ENCODE measurements around the gene AKT1.

Gene AKT1

DNA sequence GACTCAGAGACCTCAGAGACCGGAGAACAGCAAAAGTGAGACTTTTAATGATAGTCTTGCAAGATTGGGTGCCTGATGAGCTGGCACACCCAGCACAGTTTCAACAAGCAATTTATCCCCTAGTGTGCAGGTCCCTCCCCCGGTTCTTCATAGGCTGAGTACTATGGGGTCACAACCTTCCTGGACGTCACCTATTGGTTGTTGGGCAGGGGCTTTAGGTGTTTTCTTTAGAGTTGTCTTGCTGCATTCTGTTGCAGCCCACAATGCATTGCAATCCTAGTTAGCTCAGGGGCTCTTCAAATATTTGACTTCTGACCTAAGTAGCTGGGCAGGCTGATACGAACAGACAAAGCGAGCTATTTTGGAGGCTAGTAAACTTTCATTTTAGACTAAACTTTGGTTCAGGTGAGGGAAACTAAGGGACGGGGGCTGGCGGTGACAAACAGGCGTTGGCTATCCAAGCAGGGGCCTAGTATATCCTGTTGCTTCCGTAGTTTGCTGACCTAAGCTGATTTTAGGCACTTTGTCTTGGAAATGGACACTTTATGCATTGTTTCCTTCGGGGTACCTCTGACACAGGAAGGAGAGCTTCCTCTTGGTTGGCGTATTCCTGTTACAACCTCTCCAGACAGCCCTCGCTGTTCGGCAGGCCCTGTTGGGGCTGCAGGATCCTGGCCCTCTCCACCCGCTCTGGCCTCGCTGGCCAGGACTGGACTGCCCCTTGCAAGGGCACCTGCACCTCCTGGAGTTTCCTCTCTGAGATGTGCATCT lies 28.5 kb downstream of the AKT1 start:
- Histone ChIP-seq H3F3A (ENCODE audit: insufficient read depth, low read length) (no peaks in the 10 kb centered on the region), H2AFZ (ENCODE audit: low read length) (no peak overlapping the region), H3K27me3 (replicated peaks; ENCODE audit: insufficient read depth, low read length) (no peaks in the 10 kb centered on the region), H4K20me1 (ENCODE audit: insufficient read depth, low read length) (no peaks in the 10 kb centered on the region), H3K79me2 (ENCODE audit: low read length) (no peaks in the 10 kb centered on the region), H3K4me3 (ENCODE audit: low read length) (no peak overlapping the region), H3K4me1 (ENCODE audit: low read length) (no peaks in the 10 kb centered on the region), H3K36me3 (replicated peaks; ENCODE audit: insufficient read depth, low read length) (no peaks in the 10 kb centered on the region), H3K27ac (ENCODE audit: low read length) (no peak overlapping the region), H3K9me2 (replicated peaks; ENCODE audit: insufficient read depth, low read length) (no peaks in the 10 kb centered on the region), H3K9ac (ENCODE audit: low read length) (no peak overlapping the region), H3K9me3 (replicated peaks; ENCODE audit: insufficient read depth, low read length) (no peaks in the 10 kb centered on the region), H3K4me2 (ENCODE audit: low read depth, low read length) (no peak overlapping the region)
- TF ChIP-seq EZH2 (optimal IDR thresholded peaks at IDR 0.05; ENCODE audit: low read depth, low read length) (no peak), EZH2phosphoT487 (IDR thresholded peaks at IDR 0.05; ENCODE audit: low read length) (no peak)
- TF ChIP-seq, protein P1, sequence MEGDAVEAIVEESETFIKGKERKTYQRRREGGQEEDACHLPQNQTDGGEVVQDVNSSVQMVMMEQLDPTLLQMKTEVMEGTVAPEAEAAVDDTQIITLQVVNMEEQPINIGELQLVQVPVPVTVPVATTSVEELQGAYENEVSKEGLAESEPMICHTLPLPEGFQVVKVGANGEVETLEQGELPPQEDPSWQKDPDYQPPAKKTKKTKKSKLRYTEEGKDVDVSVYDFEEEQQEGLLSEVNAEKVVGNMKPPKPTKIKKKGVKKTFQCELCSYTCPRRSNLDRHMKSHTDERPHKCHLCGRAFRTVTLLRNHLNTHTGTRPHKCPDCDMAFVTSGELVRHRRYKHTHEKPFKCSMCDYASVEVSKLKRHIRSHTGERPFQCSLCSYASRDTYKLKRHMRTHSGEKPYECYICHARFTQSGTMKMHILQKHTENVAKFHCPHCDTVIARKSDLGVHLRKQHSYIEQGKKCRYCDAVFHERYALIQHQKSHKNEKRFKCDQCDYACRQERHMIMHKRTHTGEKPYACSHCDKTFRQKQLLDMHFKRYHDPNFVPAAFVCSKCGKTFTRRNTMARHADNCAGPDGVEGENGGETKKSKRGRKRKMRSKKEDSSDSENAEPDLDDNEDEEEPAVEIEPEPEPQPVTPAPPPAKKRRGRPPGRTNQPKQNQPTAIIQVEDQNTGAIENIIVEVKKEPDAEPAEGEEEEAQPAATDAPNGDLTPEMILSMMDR (IDR thresholded peaks at IDR 0.05; ENCODE audit: low read length) = no peak
- DNase-seq = no peak

GRCh38 chr14:104766256-104766862 lies 29.2 kb downstream of the AKT1 start:
- H4K20me1 ChIP-seq (ENCODE audit: insufficient read depth, low read length) = no peaks in the 10 kb centered on the region
- no peak overlapping the region for H3K4me3 ChIP-seq (ENCODE audit: low read length)
- no peak for DNase-seq
- no peak overlapping the region for H2AFZ ChIP-seq (ENCODE audit: low read length)
- no peaks in the 10 kb centered on the region for H3K4me1 ChIP-seq (ENCODE audit: low read length)
- no peak overlapping the region for H3K4me2 ChIP-seq (ENCODE audit: low read depth, low read length)
- TF ChIP-seq EZH2 (optimal IDR thresholded peaks at IDR 0.05; ENCODE audit: low read depth, low read length) = no peak
- no peaks in the 10 kb centered on the region for H3F3A ChIP-seq (ENCODE audit: insufficient read depth, low read length)
- no peaks in the 10 kb centered on the region for H3K9me2 ChIP-seq (replicated peaks; ENCODE audit: insufficient read depth, low read length)
- H3K27ac ChIP-seq (ENCODE audit: low read length) = no peak overlapping the region
- no peaks in the 10 kb centered on the region for H3K9me3 ChIP-seq (replicated peaks; ENCODE audit: insufficient read depth, low read length)
- H3K27me3 ChIP-seq (replicated peaks; ENCODE audit: insufficient read depth, low read length) = no peaks in the 10 kb centered on the region
- no peak overlapping the region for H3K9ac ChIP-seq (ENCODE audit: low read length)
- no peaks in the 10 kb centered on the region for H3K36me3 ChIP-seq (replicated peaks; ENCODE audit: insufficient read depth, low read length)
- H3K79me2 ChIP-seq (ENCODE audit: low read length) = no peaks in the 10 kb centered on the region

DNA sequence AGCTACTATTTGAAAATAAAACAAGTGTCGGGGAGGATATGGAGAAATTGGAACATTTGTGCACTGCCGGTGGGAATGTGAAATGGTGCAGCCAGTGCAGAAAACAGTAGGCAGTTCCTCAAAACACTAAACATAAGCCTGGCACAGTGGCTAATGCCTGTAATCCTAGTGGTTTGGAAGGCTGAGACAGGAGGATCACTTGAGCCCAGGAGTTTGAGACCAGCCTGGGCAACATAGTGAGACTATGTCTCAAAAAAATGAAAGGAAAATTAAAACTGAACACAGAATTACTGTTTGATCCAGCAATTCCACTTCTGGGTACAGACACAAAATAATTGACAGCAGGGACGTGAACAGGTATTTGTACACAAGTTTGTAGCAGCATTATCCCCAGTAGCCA lies 30.0 kb downstream of the AKT1 start:
- Histone ChIP-seq H3K9me2 (replicated peaks; ENCODE audit: insufficient read depth, low read length) (no peaks in the 10 kb centered on the region), H3F3A (ENCODE audit: insufficient read depth, low read length) (no peaks in the 10 kb centered on the region), H3K4me3 (ENCODE audit: low read length) (no peak overlapping the region), H3K9me3 (replicated peaks; ENCODE audit: insufficient read depth, low read length) (no peaks in the 10 kb centered on the region), H3K9ac (ENCODE audit: low read length) (no peak overlapping the region), H3K27me3 (replicated peaks; ENCODE audit: insufficient read depth, low read length) (no peaks in the 10 kb centered on the region), H3K36me3 (replicated peaks; ENCODE audit: insufficient read depth, low read length) (no peaks in the 10 kb centered on the region), H3K27ac (ENCODE audit: low read length) (no peak overlapping the region), H4K20me1 (ENCODE audit: insufficient read depth, low read length) (no peaks in the 10 kb centered on the region), H3K4me1 (ENCODE audit: low read length) (no peaks in the 10 kb centered on the region), H2AFZ (ENCODE audit: low read length) (no peak overlapping the region), H3K79me2 (ENCODE audit: low read length) (no peaks in the 10 kb centered on the region), H3K4me2 (ENCODE audit: low read depth, low read length) (no peak overlapping the region)
- no peak for DNase-seq
- no peak for TF ChIP-seq EZH2 (optimal IDR thresholded peaks at IDR 0.05; ENCODE audit: low read depth, low read length)
- TF ChIP-seq EZH2phosphoT487 (IDR thresholded peaks at IDR 0.05; ENCODE audit: low read length) = no peak
- TF ChIP-seq, protein P1 (IDR thresholded peaks at IDR 0.05; ENCODE audit: low read length) = no peak
